ENCODE results near the gene CTBP2.
"Not testable (repeated sequence)": the region's sequence is repeated elsewhere in the genome, so short reads cannot be mapped to it uniquely, and the experiment has no call there.

CTBP2 gene

DNA sequence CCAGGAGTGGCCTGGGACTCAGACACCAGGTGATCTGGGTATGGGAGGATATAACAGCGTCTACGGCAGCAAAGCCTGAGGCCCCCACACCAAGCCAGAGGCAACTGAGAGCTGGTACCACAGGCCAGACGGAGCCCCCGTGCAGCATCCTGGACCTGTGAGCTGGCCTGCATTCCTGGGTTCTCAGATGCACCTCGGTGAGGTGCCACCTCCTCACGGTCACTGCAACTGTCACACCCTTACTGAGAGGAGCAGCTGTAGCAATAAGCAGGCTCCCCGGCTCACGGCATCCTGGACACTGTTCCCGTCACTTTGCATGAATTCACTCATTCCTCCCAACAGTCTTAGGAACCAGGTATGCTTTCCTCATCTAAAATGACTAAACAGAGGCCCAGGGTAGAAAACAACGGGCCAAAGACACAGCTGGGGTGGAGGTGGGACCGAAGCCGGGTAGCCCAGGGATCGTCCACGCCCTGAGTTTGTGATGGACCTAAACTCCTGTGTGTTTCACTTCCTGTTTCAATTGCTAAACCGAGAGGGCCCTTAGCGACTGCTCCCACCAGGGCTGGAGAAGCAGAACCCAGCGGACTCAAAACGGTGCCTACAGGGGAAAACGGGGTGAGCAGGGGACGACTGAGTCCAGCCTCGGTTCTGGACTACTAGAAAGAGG, 98.7 kb downstream of the CTBP2 start:
- DNase-seq: no peak

DNA sequence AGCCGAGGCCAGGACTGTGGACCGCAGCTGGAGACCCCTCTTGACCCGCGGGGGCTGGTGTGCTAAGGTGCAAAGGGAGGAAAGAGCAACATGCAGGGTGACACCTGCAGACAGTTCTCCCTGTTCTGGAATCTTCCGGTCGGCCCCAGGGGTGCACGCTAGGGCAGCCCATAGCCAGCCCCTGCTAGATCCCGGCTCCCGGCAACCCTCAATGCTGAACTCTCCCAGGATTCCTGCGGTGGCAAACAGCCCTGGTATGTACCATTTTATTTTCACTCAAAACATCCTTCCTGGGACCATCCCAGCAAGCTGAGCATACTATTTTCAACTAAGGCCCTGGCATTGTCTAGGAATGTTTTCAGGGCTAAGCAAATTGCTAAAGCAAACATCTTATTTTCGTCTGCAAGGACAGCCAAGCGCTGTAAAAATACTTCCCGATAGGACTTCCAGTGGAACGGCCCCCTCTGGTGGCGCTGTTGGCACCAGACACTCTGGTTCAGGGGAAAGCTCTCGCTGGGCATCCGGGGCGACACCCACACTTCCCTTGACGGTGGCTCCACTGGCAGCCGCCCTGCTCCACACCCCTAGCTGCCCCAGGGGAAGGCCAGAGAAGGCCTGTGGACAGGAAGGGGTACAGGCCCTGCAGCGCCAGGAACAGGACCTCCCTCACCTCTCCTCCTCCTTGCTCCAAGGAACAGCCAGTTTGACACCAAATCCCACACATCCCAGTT, 99.4 kb downstream of the CTBP2 start:
- peak; percentile 86 for DNase-seq

DNA sequence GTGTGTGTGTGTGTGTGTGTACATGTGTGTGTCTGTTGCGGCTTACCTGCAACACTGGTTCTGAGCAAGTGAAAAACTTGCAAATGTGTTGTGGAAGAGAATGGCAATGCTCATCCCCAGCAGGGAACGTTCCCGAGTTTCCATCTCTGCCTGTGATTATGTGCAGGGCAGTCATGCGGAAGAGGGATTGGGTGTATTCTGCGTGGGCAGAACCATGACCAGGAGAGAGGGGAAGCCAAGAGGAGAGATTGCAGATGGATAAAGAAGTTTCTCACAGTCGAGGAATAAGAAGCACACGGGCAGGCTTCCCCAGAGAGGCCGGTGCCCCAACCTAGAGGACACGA, 99.9 kb downstream of the CTBP2 start:
- no peak for DNase-seq

DNA sequence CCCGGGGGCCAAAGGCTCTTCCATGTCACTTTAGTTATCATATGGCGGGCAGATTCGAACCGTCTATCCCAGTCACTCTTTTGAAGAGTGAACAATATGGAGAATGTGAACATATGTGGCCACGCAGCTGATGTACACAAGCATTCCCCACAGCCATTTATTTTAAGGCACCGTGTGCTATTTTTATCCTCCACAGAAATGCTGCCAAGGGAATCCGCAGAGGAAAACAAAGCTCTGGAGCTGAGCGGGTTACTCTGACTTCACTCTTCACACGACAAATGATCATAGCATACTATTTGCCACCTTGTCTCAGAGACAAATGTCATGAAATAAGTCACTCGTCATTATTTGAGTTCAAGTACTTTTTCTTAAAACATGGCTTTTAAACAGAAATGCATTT, 100.3 kb downstream of the CTBP2 start:
- DNase-seq: peak; percentile 81

DNA sequence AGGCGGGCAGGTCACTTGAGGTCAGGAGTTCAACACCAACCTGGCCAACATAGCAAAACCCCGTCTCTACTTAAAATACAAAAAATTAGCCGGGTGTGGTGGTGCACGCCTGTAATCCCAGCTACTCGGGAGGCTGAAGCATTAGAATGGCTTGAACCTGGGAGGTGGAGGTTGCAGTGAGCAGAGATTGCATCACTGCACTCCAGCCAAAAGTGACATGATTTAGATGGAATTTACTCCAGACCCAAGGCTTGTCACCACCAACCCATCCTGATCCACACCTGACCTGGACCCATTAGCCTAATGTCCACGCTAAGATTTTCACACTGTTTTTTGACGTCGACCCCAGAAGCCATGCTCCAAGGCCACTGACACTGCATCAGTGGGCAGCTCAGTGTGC, 101.0 kb downstream of the CTBP2 start:
- DNase-seq: not testable (repeated sequence)

DNA sequence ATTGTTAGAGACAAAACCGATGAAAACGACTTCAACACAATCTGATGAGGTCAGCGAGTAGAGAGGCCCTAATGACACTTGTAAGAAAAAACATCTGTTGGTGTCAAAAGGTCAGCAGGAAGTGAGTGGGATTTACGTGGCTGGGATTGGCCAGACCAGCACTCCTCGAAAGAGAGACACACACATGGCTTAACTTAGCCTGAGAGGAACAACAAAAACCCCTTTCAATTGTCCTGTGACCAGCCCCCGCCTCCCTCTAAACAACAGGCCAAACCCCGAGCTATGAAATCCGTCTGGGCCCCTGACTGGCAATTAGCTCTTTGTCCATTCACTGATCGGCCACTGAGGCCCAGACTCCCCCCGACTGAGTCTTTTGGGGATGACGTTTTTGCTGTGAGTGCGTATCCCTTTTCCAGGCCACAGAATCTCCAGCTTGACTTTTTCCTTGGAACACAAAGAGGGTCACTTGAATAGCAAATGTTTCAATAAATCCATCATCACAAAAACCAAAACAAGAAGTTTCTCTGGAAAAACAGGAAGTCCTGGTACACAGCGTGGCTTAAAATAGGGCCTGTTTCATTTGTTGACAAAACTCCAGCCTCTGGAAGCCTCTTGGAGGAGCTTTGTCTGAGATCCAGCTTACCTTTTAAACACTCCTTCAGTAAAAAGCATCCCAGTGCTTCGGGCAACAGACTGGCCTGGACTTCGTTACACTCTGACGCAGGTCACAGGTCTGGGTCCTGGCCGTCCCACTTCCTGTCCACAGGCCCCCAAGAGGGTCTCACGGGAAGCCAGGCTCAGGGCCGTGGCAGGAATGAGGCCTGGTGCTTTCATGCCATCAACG, 103.0 kb downstream of the CTBP2 start:
- DNase-seq: peak; percentile 82

DNA sequence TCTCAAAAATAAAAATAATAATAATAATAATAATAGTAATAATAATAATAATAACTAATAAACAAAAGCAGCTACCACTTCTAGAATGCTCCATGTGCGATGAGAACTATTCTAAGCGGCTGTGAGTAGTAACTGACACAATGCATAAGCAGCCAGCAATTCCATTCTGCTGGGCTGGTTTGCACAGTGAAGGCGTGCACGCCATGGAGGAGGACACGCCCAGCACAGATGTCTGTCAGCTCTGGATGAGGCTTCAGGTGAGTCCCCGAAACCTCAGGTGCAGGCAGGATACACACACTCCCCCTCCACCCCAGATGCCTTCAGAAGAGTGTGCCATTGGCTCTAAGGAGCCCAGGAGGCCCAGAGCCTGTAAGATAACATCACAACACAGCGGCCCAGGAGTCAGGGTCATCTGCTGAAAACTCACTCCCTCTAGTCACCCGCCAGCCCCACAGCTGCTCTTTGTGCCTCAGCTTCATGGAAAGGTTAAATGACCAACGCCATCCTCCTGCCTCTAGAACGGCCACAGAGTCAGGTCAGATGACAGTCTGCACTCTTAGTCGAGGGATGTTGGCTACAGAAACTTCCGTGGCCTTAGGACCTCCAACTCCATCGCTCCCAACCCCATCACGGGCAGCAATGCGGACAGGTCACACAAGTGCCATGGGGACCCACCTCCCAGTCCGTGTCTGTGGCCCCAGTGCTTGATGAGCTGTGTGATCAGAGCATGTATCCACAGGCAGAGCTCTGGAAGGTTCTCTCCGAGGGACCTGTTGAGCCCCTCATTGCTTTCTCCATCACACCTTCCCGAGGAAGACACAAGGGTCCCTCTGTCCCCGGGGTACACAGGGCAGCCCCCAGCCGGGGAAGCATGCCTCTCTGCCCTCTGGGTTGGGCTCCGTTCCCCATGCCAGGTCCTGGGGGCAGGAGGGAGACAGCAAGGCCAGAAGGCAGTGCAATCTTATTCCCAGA, 103.9 kb downstream of the CTBP2 start:
- no peak for DNase-seq

DNA sequence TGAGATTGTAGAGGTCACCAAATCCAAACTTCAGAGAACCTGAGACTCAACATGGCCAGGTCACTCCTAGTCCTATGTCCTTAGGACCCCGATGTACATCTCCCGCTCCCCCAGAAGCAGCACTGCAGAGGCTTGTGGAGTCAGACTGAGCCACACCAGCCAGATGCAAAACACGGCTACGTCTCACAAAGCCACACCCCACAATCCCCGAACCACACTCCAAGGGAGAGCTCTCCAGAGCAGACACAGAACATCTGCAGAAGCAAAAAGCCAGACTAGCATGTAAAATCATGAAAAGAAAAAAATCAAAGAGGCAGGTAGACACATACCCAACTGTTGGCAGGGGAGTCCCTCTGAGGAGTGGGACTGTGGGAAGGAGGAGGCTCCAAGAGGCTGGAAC, 104.9 kb downstream of the CTBP2 start:
- no peak for DNase-seq

DNA sequence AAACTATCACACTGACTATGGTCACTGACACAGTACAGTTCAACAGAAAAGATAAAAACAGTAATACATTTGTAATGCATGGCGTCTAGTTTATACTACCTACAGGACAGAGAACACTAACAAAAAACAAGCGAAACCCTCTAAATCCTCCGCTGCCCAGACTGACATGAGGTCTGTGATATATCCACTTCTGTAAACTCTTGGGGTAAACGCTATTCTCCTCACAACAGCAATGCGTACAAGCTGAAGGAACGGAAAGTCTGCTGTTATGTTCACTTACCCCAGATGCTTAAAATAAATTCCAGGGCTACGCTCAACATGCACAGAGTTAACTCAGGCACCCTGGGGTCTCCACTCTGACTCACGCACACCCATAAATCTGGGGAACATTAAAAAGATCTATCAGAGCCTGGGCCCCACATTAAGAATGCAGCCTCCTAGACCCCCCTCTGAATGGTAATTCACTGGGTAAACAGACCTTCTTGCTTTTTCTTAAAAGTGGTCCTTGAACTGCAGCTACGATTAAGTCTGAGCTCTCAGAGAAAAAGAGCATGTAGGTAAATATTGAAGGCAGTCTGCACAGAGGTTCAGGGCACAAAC, 105.6 kb downstream of the CTBP2 start:
- DNase-seq: peak; percentile 69

DNA sequence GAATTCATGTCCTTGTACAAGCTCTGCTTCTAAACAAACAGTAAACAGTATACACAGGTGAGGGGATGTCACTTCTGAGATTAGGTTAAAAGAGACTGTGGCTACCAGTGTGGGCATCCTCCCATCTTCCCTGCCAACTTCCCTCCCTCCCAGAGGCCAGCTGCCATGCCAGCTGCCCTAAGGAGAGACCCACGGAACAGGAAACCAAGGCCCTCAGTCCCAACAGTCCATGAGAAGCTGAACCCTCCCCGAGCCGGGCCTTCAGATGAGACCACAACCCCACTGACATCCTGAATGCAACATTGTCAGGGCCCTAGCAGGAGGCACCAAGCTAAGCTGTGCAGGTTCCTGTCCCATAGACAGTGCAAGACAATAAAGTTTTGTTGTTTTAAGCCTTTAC, 106.1 kb downstream of the CTBP2 start:
- DNase-seq: no peak

DNA sequence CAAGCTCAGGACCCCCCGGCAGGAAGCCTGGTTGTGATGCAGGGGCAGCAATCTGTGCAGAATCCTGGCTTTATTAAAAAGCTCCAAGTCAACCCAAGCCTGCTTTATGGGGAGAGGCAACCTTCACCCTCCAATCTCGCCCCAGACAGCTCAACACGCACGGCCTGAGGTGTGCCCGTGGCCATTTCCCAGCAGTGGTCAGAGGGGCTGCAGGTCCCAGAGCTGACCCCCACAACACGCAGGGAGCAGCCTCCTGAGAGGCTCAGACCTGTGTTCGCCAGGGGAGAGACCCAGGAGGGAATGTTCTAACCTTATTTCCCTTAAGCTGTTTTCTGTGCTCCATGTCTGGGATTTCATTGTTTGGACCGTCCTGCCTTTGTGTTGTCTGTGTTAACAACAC, 108.2 kb downstream of the CTBP2 start:
- no peak for DNase-seq

DNA sequence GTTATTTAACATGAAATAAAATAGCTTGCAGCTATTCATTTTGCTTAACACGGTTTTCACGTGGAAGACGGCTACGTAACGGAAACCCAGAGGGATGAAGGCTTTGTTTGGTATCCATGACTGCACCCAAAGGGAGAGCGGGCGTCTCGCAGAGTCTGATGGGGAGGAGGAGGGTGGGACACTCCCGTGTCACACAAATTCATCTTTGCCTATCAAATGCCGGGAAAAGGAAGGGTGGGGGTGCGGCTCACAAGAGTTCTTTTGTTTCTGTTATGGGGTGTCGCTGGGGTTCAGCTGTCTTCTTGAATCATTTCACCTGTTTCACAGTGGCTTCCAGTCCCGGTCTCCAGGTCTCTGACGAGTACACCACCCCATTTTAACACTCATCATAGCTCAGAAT, 110.0 kb downstream of the CTBP2 start:
- no peak for DNase-seq

DNA sequence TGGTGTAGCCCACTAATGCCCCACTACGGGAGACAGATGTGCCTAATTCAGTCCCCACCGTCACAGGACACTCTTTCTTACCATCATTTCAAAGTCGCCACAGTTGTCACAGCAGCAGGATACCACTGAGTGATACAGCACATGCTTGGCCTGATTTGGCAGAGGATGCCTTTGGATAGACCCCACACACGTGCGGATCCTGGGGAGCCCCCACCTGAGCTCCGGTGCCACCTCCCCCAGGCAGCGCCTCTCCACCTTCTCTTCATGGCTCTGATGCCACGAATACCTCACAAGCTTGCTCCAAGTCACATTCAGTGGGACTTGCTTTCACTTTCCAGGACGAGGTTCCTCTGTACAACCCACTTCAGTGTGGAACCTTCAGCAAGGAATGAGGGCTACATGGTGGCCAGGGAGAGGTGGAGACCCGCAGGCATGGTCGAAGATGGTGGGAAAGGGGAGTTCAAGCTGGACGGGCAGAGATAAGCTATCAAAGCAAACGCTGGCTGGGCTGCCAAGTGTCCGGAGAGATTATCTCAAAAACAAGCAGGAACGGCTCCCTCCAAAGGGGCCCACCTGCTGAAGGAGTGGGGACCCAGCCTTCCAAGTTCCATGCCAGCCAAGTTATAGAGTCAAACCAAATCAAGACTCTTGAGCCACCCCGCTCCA, 111.0 kb downstream of the CTBP2 start:
- DNase-seq: no peak

DNA sequence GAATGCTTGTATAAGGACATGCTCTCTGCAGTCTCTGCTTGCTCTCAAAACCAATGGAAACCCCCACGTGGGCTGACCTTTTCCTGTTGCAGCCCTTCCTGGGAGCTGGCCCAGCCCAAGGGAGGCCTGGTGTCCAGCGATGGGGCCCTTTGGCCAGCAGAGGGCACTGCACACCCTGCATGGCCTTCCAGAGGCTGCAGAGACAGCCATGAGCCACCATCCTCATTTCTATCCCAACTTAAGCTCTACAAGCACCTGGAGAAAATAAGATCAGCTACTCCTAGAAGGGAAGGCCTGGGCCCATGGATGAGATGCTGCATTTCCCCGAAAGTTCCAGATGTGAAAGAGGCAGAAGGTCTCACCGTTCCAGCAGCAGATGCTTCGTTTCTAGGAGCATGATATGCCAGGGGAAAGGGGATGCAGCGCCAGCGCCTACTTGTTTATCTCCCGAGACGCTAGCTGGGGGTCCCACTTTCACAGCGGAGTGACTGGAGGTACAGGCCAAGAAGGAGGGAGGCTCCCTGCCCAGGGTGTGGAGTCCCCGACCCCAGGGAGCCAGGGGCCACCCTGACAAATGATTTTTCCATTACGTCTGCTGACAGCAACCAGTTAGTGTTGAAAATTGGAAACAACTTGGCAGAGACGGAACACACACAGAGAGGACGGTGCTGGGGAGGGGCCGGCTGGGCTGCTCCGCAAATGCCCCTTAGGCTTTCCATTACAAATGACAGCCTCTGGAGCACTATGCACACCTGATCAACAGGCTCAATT, 112.1 kb downstream of the CTBP2 start:
- peak; percentile 75 for DNase-seq

DNA sequence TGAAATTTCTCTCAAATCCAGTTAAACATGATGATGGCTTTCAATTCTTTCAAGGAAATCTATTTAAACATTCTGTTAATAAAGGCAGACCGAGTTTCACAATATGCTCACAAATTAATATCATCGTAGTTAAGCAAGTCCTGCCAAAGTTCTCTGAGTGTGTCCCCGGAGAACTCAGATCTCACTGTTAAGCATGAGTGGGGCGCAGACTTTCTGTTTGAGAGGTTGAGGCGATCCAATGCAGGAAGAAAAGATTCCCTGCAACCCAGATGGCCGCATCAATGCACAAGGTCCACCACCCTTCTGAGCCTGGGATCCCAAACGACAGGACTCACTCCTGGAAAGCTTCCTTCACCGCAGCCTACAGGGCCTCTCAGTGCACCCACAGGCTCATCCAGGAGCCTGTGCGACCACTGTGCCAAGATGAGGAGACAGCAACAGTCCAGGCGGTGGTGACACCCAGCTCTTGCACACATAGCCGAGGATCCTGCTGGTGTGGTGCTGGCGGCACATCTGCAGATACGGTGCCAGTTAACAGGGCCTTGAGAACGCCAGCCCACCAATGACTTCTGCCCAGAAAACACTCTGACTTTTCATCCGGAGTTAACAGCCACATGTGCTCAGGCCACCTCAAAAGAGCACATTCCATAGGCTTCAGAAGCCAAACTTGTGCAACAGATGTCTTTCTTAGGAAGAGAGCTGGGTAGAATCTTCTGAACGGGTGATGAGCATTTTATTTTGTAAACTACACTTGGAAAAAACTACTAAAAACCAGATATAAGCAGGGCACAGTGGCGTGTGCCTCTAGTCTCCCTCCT, 116.3 kb downstream of the CTBP2 start:
- DNase-seq: peak; percentile 44

DNA sequence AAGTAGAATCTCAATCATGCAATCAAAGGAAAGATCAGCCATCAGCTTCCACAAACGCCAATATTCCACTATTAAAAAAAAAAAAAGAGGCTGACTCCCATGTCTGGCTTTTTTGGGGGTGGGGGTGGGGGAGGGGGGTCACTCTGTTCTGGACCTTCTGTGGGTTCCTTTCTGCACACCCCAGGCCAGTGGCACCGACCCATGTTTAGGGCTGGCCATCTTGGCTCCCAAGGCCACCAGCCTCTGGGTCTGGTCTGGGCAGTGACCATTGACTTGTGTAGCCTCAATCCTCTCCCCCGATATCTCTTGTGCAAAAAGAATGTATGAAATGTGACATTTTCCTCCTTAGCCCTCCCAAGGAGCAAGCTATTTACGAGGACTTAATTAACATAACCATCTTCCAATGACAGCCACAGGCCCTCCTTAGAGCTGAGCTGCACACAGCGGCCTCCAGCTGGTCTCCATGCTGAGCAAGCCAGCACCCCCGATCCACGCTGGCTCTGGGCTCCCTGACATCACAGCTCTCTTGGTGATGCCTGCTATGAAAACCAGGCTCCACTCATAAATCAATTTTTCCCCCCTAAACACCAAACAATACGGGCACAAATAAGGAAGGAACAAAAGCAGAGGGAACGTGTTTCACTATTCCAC, 118.4 kb downstream of the CTBP2 start:
- DNase-seq: peak; percentile 74

DNA sequence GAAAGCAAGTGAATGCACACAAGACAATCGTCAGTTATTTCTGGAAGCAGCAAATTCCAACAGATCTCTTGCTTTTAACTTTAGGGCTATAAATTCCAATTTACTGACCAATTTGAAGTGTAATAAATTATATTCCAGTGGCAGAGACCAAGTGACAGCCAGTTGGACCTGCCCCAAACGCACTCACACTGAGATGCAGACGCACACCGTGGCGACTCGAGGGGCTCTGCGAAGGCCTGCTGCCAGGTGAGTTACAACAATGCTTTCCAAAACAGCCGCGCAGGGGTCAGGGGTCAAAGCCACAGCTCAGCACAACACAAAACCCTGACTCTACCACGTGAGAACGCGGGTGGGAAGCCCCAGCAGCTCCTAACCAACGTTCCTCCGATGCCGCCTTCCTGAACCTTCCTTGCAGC, 121.0 kb downstream of the CTBP2 start:
- peak; percentile 31 for DNase-seq

DNA sequence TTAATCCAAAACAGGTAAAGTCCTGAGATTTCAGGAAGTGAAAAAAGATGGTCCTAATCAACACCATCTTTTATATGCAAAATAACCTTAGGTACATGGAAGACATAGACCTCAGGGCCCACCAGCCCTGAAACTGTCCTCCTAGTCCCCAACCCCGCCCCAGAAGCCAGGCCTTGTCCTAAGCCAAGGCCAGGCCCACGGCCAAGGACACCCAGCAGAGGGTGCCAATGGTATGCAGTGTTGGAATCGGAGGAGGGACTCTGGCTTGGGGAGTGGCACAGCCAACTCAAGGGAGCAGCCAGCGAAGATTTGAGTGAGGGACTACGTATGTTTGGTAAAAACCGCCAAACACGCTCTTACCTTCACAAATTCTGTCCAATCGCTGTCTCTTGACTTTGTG, 121.7 kb downstream of the CTBP2 start:
- no peak for DNase-seq

DNA sequence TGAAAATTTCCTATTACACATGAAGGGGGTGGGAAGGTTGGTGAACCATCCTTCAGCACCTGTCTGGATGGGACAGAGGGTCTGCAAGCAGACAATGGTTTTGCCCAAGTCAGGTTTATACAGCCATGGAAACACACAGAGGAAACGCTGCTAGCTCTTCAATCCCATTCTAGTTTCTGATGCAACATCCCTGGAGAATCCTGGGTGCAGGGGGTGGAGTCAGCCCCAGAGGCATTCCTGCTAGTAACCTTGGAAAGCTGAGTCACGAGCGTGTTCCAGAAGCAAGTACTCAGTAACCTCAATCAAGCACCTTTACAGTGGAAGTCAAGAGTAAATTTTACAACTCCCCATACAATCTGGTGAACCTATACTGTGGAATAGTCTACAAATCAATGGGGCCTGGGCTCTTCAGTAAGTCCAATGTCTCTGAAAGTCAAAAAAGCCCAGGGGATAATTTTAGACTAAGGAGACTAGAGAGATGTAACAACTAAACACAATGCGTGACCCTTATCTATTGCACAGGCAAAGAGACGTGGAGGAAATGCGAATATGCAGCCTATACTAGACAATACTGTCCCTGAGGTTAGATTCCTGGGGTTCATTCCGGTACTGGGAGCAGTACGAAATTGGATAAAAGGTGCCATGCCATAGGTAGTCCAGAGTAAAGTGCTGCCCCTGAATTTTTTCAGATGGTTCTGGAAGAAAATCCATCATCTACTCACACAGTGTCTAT, 123.1 kb downstream of the CTBP2 start:
- DNase-seq: peak; percentile 76
